Activated CD8-positive, alpha-beta T cell treated with anti-CD3 and anti-CD28 coated beads, Interleukin-2, amount 10 ng/mL, durations not matched to agents 7 days and 5 days (primary cell): ENCODE data around the gene BICDL2. TPM values are rescaled to one million over a fixed set of nuclear protein-coding genes. Genes with fewer than 3 reads are reported as not detected.

Experiments
- ATAC-seq: fragments of 150-1000 bp; cut with Tn5 transposase; one replicate; pipeline ENCODE4 v1.10.0; 2021; ENCODE audit warnings: moderate library complexity
- CTCF ChIA-PET: fragments of 350-600 bp; sonication (Branson Sonifier 250); formaldehyde crosslinking; loops from one replicate; lab custom pipeline; 2021; ENCODE audit warnings: antibody characterized with exemption; lab: Charles Lee
- POLR2A ChIA-PET: fragments of 350-600 bp; sonication (Branson Sonifier 250); formaldehyde crosslinking; loops from one replicate; lab custom pipeline; 2021; ENCODE audit warnings: antibody characterized with exemption; lab: Charles Lee
- DNase-seq: peaks from one replicate; pipeline ENCODE4 v3.0.0-alpha.2; 2020
- H3K27ac Mint-ChIP-seq: one replicate; pipeline ENCODE4 v1.8.0; 2021; ENCODE audit warnings: mild to moderate bottlenecking, mixed read lengths
- H3K27me3 Mint-ChIP-seq: one replicate; pipeline ENCODE4 v1.8.0; 2021; ENCODE audit warnings: low read depth, mixed read lengths
- H3K36me3 Mint-ChIP-seq: one replicate; pipeline ENCODE4 v1.8.0; 2021; ENCODE audit warnings: low read depth, mixed read lengths
- H3K4me1 Mint-ChIP-seq: one replicate; pipeline ENCODE4 v1.8.0; 2021; ENCODE audit warnings: low read depth, mixed read lengths
- H3K4me3 Mint-ChIP-seq: one replicate; pipeline ENCODE4 v1.8.0; 2021; ENCODE audit warnings: mild to moderate bottlenecking, mixed read lengths
- H3K9me3 Mint-ChIP-seq: one replicate; pipeline ENCODE4 v1.8.0; 2022; ENCODE audit warnings: mixed read lengths; ENCODE audit not compliant: insufficient read depth
- total RNA-seq, 2 experiments: library from RNA; stranded (reverse); gene quantifications; one replicate each; pipeline ENCODE4 v1.2.3, GENCODE V29; 2021

BICDL2 gene
- total RNA-seq, 2 experiments from 2014 or later: 0.84 to 0.94 TPM

DNA sequence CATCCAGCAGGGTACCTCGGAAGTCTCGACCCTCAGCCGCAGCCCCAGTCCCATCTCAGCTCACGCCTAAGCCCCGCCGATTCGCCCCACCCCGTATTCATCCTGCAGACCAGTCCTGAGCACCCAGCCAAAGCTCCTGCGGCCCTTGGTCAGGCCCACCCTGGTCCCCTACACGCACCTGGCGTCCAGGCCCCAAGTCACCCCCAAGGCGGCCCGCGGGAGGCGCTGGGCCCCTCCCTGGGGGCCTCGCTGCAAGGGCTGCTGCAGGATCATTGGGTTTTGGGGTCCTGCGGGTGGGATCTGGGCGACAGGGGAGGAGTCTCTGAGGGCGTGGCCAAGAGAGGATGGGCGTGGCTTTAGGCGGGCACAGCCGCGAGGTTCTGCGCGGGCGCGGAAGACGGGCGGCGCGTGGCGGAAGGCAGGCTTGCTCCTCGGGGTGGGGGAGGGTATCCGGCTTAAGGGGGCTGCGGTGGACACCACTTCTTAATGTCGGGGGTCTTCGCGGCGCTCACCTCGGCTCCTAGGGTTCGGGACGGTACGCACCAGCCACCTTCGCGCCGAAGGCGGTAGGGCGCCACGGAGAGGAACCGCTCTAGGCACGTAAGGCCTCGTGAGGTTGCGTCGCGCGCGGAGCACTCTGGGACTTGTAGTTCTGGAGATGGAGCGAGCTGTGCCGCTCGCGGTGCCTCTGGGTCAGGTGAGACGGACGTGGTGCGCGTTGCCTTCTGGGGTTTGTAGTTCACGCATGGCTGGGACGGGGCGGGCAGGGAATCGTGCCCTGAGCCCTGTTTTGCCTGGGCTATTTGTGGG, 12.9 kb downstream of the BICDL2 start, which contains the start of the genes HCFC1R1 and THOC6:
HCFC1R1 (minus strand) TSS at position 274 of the 810 bp plus-strand sequence; CDS start at position 273, 1 bp downstream.
THOC6 (plus strand) TSS at position 367 of the 810 bp plus-strand sequence; CDS start at position 659, 292 bp downstream.
- Mint-ChIP-seq H3K4me3 (peak within 1 kb of the TSS; percentile 85), H3K27me3 (peaks cover 3% of the 10 kb centered on the region), H3K9me3 (no peaks in the 10 kb centered on the region), H3K36me3 (peaks cover 25% of the 10 kb centered on the region), H3K4me1 (peaks cover 56% of the 10 kb centered on the region), H3K27ac (peak within 1 kb of the TSS; percentile 94)
- CTCF ChIA-PET: interaction anchor here (0.6 to 7.2 kb wide), 7 partner anchors 8 to 135 kb away, joined by 3 to 105 read pairs (median 6); no protein-coding TSS in a partner anchor
- POLR2A ChIA-PET: interaction anchor here (0.7 to 4.8 kb wide), 4 partner anchors 10 to 134 kb away, joined by 3 to 20 read pairs (median 3); partner anchors contain the start of gene IL32
- ATAC-seq (peak; percentile 80), DNase-seq (peak; percentile 98)

DNA sequence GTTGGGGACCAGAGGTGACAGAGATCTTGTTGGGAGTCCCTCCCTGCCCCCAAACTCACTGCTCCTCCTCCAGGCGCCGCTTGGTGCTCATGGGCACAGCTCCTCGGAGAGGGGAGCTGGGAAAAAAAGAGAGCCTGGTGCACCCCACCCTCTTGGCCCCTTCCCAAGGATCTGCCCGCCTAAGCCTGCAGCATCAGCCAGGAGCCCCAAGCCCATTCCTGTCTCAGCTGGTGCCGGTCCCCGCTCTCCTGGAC, 13.4 kb downstream of the BICDL2 start:
- Mint-ChIP-seq H3K27me3 (peaks cover 6% of the 10 kb centered on the region), H3K27ac (peak overlapping the region; percentile 94), H3K9me3 (no peaks in the 10 kb centered on the region), H3K36me3 (peaks cover 25% of the 10 kb centered on the region), H3K4me3 (peak overlapping the region; percentile 85), H3K4me1 (peaks cover 55% of the 10 kb centered on the region)
- CTCF ChIA-PET: interaction anchor here (0.8 to 7.2 kb wide), 7 partner anchors 8 to 135 kb away, joined by 3 to 105 read pairs (median 6); no protein-coding TSS in a partner anchor
- POLR2A ChIA-PET: interaction anchor here (1.3 to 4.8 kb wide), 2 partner anchors 10 to 42 kb away, joined by 3 to 20 read pairs; partner anchors contain the start of gene IL32
- DNase-seq (no peak), ATAC-seq (no peak)

DNA sequence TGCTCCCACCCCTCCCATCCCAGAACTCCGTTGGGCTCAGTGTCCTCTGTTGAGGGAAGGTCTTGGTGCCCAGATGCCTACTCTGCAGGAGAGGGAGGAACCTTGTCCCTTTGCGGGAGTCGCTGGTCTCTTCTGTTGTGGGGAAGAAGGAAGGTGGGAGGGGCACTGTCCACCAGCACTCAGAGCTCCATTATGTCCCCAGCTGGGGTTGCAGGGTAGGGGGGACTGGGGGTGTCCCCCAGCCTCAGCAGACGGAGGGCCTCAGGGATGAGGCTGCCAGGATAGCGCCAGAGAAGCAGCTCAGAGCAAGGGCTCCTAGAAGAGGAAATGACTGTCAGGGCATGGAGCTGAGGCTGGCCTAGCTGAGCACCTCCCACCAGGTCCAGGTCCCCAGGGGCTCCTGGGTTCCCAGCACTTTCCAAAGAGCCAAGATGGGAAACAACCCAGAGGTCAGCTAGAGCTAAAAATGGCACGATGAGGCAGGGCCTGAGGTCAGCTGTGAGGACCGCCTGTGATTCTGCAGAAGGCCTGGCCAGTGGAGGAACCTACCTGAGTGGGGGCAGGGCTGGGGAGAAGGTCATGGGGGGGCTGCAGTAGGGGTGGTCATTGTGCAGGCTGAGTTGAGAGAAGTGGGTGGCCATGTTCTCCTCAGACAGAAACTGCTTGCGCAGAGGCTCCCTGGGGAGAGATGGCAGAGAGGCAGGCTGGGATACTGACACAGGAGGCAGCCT, 13.9 kb downstream of the BICDL2 start:
- Mint-ChIP-seq H3K4me1 (peaks cover 56% of the 10 kb centered on the region), H3K36me3 (peaks cover 25% of the 10 kb centered on the region), H3K4me3 (peak overlapping the region; percentile 85), H3K27ac (peak overlapping the region; percentile 94), H3K9me3 (no peaks in the 10 kb centered on the region), H3K27me3 (peaks cover 6% of the 10 kb centered on the region)
- ATAC-seq (no peak), DNase-seq (peak; percentile 46)
- POLR2A ChIA-PET: interaction anchor here (1.3 to 4.8 kb wide), 2 partner anchors 11 to 42 kb away, joined by 3 to 20 read pairs; partner anchors contain the start of gene IL32
- CTCF ChIA-PET: interaction anchor here (0.8 to 7.2 kb wide), 10 partner anchors 9 to 136 kb away, joined by 3 to 105 read pairs (median 6); partner anchors contain the start of gene PAQR4

DNA sequence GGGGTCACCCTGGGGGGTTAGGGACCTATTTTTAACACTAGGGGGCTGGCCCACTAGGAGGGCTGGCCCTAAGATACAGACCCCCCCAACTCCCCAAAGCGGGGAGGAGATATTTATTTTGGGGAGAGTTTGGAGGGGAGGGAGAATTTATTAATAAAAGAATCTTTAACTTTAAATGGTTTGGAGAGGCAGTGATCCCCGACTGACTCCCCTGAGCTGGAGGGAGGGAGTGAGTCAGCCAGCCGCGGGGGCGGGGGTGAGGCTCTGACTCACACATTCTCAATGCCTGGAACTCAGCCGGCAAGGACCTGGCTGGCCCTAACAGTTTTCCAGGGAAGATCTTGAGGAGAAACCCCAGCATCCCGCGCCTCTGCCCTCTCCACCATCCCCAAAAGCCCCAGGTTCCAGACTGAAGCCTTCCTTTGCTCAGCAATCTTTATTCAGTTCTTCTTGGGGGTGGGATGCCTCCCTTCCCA, 14.5 kb downstream of the BICDL2 start:
- DNase-seq (peak; percentile 83), ATAC-seq (no peak)
- H3K4me1 Mint-ChIP-seq: peaks cover 53% of the 10 kb centered on the region
- H3K9me3 Mint-ChIP-seq: no peaks in the 10 kb centered on the region
- CTCF ChIA-PET: interaction anchor here (0.9 to 7.2 kb wide), 6 partner anchors 9 to 75 kb away, joined by 3 to 105 read pairs (median 6); partner anchors contain the start of gene PAQR4
- POLR2A ChIA-PET: interaction anchor here (0.7 to 4.8 kb wide), 3 partner anchors 11 to 43 kb away, joined by 3 to 20 read pairs (median 3); partner anchors contain the start of gene IL32
- H3K4me3 Mint-ChIP-seq: peak overlapping the region; percentile 85
- H3K27ac Mint-ChIP-seq: peak overlapping the region; percentile 94
- peaks cover 25% of the 10 kb centered on the region for H3K36me3 Mint-ChIP-seq
- peaks cover 7% of the 10 kb centered on the region for H3K27me3 Mint-ChIP-seq

DNA sequence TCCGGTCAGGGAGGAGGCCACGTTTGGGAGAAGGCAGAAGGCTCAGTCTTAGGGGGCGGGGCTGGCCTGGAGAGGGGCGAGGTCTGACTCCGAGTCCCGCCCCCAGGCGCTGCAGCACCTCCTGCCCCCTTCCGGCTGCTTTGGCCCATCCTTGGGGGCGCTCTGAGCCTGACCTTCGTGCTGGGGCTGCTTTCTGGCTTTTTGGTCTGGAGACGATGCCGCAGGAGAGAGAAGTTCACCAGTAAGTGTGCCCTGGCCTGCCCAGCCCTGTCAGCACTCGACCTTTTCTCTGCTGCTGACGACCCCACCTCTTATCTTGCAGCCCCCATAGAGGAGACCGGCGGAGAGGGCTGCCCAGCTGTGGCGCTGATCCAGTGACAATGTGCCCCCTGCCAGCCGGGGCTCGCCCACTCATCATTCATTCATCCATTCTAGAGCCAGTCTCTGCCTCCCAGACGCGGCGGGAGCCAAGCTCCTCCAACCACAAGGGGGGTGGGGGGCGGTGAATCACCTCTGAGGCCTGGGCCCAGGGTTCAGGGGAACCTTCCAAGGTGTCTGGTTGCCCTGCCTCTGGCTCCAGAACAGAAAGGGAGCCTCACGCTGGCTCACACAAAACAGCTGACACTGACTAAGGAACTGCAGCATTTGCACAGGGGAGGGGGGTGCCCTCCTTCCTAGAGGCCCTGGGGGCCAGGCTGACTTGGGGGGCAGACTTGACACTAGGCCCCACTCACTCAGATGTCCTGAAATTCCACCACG, 15.1 kb downstream of the BICDL2 start:
- CTCF ChIA-PET: interaction anchor here (1.0 to 7.2 kb wide), 8 partner anchors 10 to 108 kb away, joined by 3 to 105 read pairs (median 6); partner anchors contain the start of gene PAQR4
- peak; percentile 24 for ATAC-seq
- Mint-ChIP-seq H3K4me3 (peak overlapping the region; percentile 85), H3K9me3 (no peaks in the 10 kb centered on the region), H3K36me3 (peaks cover 19% of the 10 kb centered on the region), H3K4me1 (peaks cover 53% of the 10 kb centered on the region), H3K27ac (peak overlapping the region; percentile 94), H3K27me3 (peaks cover 11% of the 10 kb centered on the region)
- POLR2A ChIA-PET: interaction anchor here (0.7 to 4.8 kb wide), 3 partner anchors 12 to 42 kb away, joined by 3 to 20 read pairs (median 4); partner anchors contain the start of gene PKMYT1
- peak; percentile 81 for DNase-seq

DNA sequence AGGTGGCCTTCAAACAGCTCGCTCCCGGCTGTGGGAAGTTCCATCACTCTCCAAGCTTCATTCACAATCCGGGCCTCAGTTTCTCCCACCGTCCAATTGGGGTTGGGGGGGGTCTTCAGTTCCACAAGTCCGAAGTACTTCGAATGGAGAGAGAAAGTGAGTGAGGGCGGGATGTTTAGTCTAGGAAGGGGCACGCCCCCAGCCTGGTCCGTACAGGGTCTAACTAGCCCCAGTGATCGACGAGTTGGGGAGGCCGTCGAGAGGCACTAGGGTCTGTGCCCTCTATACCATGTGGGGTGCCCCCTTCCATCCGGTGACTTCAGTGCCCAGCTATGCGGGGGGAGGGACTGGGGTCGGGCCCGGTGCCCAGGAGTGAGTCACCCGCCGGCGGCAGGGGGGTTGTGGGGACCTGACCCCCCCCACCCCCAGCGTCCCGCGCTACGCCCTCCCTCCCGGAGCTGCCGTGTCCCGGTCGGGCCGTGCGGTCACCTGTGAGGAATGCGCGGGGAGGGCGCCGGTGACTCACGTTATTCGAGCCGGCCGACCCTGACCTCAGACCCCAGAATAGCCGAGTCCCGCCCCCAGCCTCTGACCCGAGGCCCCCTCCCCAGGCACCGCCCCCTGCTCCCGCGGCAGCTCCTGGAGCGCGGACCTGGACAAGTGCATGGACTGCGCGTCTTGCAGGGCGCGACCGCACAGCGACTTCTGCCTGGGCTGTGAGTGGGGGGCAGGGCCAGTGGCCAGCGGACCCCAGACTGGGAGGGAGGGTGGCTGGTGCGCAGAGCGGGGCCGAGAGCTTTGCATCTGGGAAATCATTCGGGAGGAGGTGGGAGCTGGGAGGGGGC, 15.9 kb downstream of the BICDL2 start:
- no peaks in the 10 kb centered on the region for H3K9me3 Mint-ChIP-seq
- H3K36me3 Mint-ChIP-seq: peaks cover 11% of the 10 kb centered on the region
- peaks cover 13% of the 10 kb centered on the region for H3K27me3 Mint-ChIP-seq
- ATAC-seq (peak; percentile 10), DNase-seq (peak; percentile 52)
- H3K4me3 Mint-ChIP-seq: peak overlapping the region; percentile 85
- H3K27ac Mint-ChIP-seq: peak overlapping the region; percentile 94
- ChIA-PET CTCF (interaction anchor here (1.0 to 7.2 kb wide), 7 partner anchors 11 to 109 kb away, joined by 3 to 105 read pairs (median 7); partner anchors contain the start of gene PAQR4), POLR2A (interaction anchor here (0.8 to 4.8 kb wide), 3 partner anchors 10 to 41 kb away, joined by 4 to 20 read pairs (median 4); partner anchors contain the start of gene PKMYT1)
- H3K4me1 Mint-ChIP-seq: peaks cover 53% of the 10 kb centered on the region

DNA sequence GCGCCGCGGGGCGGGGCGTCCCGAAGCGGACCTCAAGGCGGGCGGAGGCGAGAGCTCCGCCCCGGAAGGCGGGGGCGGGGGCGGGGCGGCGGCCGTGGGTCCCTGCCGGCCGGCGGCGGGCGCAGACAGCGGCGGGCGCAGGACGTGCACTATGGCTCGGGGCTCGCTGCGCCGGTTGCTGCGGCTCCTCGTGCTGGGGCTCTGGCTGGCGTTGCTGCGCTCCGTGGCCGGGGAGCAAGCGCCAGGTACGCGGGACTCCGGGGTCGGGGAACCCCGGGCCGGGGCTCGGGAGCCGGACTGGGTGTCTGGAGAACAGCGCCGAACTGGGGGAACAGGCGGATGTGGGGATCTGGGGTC, 16.5 kb downstream of the BICDL2 start, which contains the start of gene TNFRSF12A:
TNFRSF12A (plus strand) TSS at position 122 of the 357 bp plus-strand sequence; CDS start at position 152, 30 bp downstream.
- Mint-ChIP-seq H3K9me3 (no peaks in the 10 kb centered on the region), H3K27me3 (peaks cover 13% of the 10 kb centered on the region), H3K4me3 (peak within 1 kb of the TSS; percentile 85), H3K27ac (peak within 1 kb of the TSS; percentile 94), H3K4me1 (peaks cover 48% of the 10 kb centered on the region), H3K36me3 (peaks cover 7% of the 10 kb centered on the region)
- POLR2A ChIA-PET: interaction anchor here (0.8 to 4.8 kb wide), 4 partner anchors 10 to 40 kb away, joined by 4 to 20 read pairs (median 4); partner anchors contain the start of gene PKMYT1
- DNase-seq (peak; percentile 78), ATAC-seq (peak; percentile 45)
- CTCF ChIA-PET: interaction anchor here (1.2 to 7.2 kb wide), 5 partner anchors 11 to 38 kb away, joined by 3 to 105 read pairs (median 14); no protein-coding TSS in a partner anchor

DNA sequence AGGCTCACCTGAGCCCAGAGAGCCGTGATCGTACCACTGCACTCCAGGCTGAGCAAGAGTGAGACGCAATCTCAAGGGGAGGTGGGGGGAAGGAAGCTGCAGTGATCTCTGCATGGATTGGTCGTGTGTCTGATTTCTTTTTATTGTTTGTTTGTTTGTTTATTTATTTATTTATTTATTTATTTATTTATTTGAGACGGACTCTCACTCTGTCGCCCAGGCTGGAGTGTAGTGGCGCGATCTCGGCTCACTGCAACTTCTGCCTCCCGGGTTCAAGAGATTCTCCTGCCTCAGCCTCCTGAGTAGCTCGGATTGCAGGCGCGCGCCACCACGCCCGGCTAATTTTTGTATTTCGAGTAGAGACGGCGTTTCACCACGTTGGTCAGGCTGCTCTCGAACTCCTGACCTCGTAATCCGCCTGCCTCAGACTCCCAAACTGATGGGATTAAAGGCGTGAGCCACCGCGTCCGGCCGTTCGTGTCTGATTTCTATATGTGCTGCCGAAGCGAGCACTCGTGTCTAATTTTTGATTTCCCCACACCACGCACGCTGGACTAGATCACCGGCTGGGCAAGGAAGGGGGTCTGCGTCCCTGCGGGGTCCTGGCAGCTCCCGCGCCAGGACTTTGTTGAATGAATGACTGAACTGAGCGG, 17.0 kb downstream of the BICDL2 start:
- Mint-ChIP-seq H3K9me3 (no peaks in the 10 kb centered on the region), H3K4me1 (peaks cover 46% of the 10 kb centered on the region), H3K27me3 (peaks cover 13% of the 10 kb centered on the region), H3K4me3 (peak overlapping the region; percentile 85), H3K27ac (peak overlapping the region; percentile 57), H3K36me3 (peaks cover 7% of the 10 kb centered on the region)
- ChIA-PET CTCF (interaction anchor here (0.7 to 7.2 kb wide), 5 partner anchors 12 to 278 kb away, joined by 3 to 105 read pairs (median 14); no protein-coding TSS in a partner anchor), POLR2A (interaction anchor here (0.8 to 4.8 kb wide), 4 partner anchors 9 to 40 kb away, joined by 4 to 20 read pairs (median 4); partner anchors contain the start of gene PKMYT1)
- no peak for ATAC-seq
- DNase-seq: no peak
